Fibroblast of lung (primary cell): ENCODE data around the gene NEUROG1.

Source experiments
- CTCF ChIP-seq, 2 donors: IDR thresholded peaks in 1 of 2; conservative IDR thresholded peaks in 1 of 2; 1 replicate in 1 of 2; 2 replicates in 1 of 2; pipeline ENCODE4 v1.5.1; 2011 to 2012; ENCODE audit warnings: low read length in 2 of 2, control low read depth in 1 of 2, inconsistent platforms in 1 of 2, low read depth in 1 of 2, mild to moderate bottlenecking in 1 of 2
- EZH2 ChIP-seq: IDR thresholded peaks from 2 replicates; pipeline ENCODE4 v1.5.1; 2012; ENCODE audit warnings: low read length, control low read depth, mild to moderate bottlenecking; ENCODE audit errors: missing control alignments

- no peak for TF ChIP-seq CTCF (conservative IDR thresholded peaks at IDR 0.05 in 1 of 2, IDR thresholded peaks at IDR 0.05 in 1 of 2; ENCODE audit: low read depth in 1 of 2, low read length in 2 of 2)
- no peak for TF ChIP-seq EZH2
Measured at GRCh38 chr5:135546101-135546500, 10.3 kb upstream of the NEUROG1 start.
